LNCaP clone FGC (cell line): ENCODE measurements around the gene NIN.

Source experiments
- DNase-seq: peaks from one replicate; pipeline ENCODE4 v3.0.0-alpha.2; 2011; ENCODE audit warnings: low read depth
- H3K4me3 ChIP-seq: 2 replicates; pipeline ENCODE4 v1.5.1; 2011; ENCODE audit warnings: mild to moderate bottlenecking, low read depth, low read length, control low read depth
- TF ChIP-seq, protein P1 (sequence below): IDR thresholded peaks from 2 replicates; pipeline ENCODE4 v1.5.1; 2012; ENCODE audit warnings: mild to moderate bottlenecking; ENCODE audit not compliant: control insufficient read depth, insufficient read depth; ENCODE audit errors: extremely low read depth

NIN gene

GRCh38 chr14:50806241-50806933, 24.6 kb downstream of the NIN start:
- TF ChIP-seq, protein P1, sequence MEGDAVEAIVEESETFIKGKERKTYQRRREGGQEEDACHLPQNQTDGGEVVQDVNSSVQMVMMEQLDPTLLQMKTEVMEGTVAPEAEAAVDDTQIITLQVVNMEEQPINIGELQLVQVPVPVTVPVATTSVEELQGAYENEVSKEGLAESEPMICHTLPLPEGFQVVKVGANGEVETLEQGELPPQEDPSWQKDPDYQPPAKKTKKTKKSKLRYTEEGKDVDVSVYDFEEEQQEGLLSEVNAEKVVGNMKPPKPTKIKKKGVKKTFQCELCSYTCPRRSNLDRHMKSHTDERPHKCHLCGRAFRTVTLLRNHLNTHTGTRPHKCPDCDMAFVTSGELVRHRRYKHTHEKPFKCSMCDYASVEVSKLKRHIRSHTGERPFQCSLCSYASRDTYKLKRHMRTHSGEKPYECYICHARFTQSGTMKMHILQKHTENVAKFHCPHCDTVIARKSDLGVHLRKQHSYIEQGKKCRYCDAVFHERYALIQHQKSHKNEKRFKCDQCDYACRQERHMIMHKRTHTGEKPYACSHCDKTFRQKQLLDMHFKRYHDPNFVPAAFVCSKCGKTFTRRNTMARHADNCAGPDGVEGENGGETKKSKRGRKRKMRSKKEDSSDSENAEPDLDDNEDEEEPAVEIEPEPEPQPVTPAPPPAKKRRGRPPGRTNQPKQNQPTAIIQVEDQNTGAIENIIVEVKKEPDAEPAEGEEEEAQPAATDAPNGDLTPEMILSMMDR, result no peak
- DNase-seq, result no peak
- no peak overlapping the region for H3K4me3 ChIP-seq

- no peak overlapping the region for H3K4me3 ChIP-seq
- TF ChIP-seq, protein P1, result no peak
- no peak for DNase-seq
These were observed 25.6 kb downstream of the NIN start for GRCh38 chr14:50805396-50805795.

DNA sequence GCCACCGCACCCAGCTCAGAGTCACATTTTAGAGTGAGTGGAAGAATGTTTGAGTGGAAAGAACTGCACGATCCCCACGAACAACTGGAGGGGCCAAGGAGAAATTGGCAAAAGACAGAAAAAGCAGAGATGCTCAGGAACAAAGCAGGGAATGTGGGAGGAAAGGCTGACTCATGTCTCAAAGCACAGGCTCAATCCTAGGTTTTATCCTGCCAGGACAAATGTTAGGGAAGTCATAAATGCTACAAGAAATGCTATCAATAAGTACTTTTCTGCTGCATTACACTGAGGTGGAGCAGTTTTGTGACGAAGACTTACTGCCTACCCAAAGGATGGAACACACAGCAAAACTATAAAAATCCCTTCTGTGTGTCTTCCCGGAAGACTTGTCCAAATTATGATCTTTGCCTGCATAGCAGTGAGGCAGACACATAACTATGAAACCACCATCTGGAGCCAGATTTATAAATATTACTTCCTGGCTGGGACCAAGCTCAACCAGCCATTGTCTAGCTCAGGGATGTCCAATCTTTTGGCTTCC, 26.7 kb downstream of the NIN start:
- TF ChIP-seq, protein P1, result no peak
- no peak for DNase-seq

GRCh38 chr14:50801706-50802105, 29.3 kb downstream of the NIN start:
- TF ChIP-seq, protein P1, result no peak

More for the DNA sequence above, 26.7 kb downstream of the NIN start:
- no peak overlapping the region for H3K4me3 ChIP-seq

GRCh38 chr14:50800032-50800431, 30.9 kb downstream of the NIN start:
- H3K4me3 ChIP-seq, result no peak overlapping the region
- TF ChIP-seq, protein P1, result no peak
- DNase-seq, result no peak

More at GRCh38 chr14:50801706-50802105, 29.3 kb downstream of the NIN start:
- no peak for DNase-seq
- no peak overlapping the region for H3K4me3 ChIP-seq

DNA sequence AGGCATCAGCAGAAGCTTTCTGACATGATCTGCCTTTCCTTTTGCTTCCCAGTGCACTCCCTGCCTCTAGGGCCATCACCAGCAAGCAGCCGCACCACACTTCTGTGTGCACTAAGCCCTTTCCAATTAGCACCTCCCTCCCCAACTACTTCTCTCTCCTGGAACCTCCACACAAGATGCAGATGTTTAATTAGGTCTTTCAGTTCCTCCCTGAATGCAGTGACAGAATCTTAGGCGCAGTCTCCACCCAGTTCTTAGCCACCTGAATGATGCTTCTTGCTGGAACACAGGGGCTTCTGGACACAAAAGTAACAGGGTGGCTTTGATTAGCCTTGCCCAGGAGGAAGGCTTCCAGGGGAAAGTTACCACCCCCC, 32.9 kb downstream of the NIN start:
- H3K4me3 ChIP-seq, result no peak overlapping the region
- TF ChIP-seq, protein P1, result no peak
- DNase-seq, result no peak

GRCh38 chr14:50797250-50798047, 33.5 kb downstream of the NIN start:
- TF ChIP-seq, protein P1, result no peak
- no peak overlapping the region for H3K4me3 ChIP-seq
- DNase-seq, result no peak
